Measurements from ENCODE around the gene COG3.

COG3 gene

GRCh38 chr13:45439781-45440462, 24.8 kb upstream of the COG3 start:
- no peak for TF ChIP-seq CTCF (IDR thresholded peaks at IDR 0.05)

GRCh38 chr13:45441633-45442032, 23.1 kb upstream of the COG3 start:
- TF ChIP-seq CTCF (IDR thresholded peaks at IDR 0.05): no peak

GRCh38 chr13:45445053-45445452, 19.7 kb upstream of the COG3 start:
- TF ChIP-seq CTCF (IDR thresholded peaks at IDR 0.05): no peak

- TF ChIP-seq CTCF (IDR thresholded peaks at IDR 0.05): no peak
Measured at GRCh38 chr13:45446181-45446580, 18.6 kb upstream of the COG3 start.

- no peak for TF ChIP-seq CTCF (IDR thresholded peaks at IDR 0.05)
Measured at GRCh38 chr13:45447050-45447661, 17.6 kb upstream of the COG3 start.

GRCh38 chr13:45448965-45449559, 15.7 kb upstream of the COG3 start:
- no peak for TF ChIP-seq CTCF (IDR thresholded peaks at IDR 0.05)

- TF ChIP-seq CTCF (IDR thresholded peaks at IDR 0.05): no peak
Measured at GRCh38 chr13:45451282-45451681, 13.5 kb upstream of the COG3 start.

Data from LNCAP (cell line).